GM18507 (cell line): ENCODE measurements around the gene MCEMP1.

Experiments
- DNase-seq: peaks from one replicate; pipeline ENCODE4 v3.0.0; 2011; ENCODE audit warnings: low read depth; ENCODE audit not compliant: insufficient read length; ENCODE audit errors: extremely low spot score
- FAIRE-seq: peaks from 2 replicates; lab custom pipeline; 2011; peaks lifted over from hg19 to GRCh38; lab: Jason Lieb, UNC

The MCEMP1 gene, protein sequence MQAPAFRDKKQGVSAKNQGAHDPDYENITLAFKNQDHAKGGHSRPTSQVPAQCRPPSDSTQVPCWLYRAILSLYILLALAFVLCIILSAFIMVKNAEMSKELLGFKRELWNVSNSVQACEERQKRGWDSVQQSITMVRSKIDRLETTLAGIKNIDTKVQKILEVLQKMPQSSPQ

GRCh38 chr19:7676854-7677253, at the start of gene MCEMP1:
Gene MCEMP1 (plus strand): TSS chr19:7677090. CDS start chr19:7677121, 31 bp downstream.
- FAIRE-seq: no peak
- DNase-seq: no peak

DNA sequence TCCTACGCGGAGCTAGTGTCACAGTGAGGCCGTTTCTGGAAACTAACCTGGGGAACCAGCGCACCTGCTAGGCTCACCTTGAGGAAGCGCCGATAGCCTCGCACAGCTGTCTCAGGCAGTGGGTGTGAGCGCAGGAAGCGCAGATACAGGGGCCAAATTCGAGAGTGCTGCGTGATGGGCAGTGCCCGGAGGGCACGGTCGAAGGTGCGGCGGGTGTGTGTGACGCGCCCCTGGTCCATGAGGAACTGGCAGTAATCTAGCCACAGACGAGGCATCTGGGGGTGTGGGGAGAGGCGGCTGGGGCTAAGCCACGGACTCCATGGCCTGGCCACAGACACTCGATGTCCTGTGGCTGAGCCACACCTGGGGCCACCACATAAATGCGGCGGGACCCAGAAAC, 49.7 kb upstream of the MCEMP1 start:
- no peak for FAIRE-seq

GRCh38 chr19:7628589-7629311, 48.1 kb upstream of the MCEMP1 start:
- FAIRE-seq: no peak
- no peak for DNase-seq

More for the DNA sequence above, 49.7 kb upstream of the MCEMP1 start:
- DNase-seq: no peak

GRCh38 chr19:7629347-7630054, 47.4 kb upstream of the MCEMP1 start, which contains the start of the genes PET100 and XAB2:
Gene PET100 (plus strand): TSS chr19:7629793. CDS start chr19:7629834, 41 bp downstream.
Gene XAB2 (minus strand): TSS chr19:7629545. CDS start chr19:7629527, 18 bp downstream.
- peak; percentile 100 for FAIRE-seq
- peak; percentile 98 for DNase-seq

DNA sequence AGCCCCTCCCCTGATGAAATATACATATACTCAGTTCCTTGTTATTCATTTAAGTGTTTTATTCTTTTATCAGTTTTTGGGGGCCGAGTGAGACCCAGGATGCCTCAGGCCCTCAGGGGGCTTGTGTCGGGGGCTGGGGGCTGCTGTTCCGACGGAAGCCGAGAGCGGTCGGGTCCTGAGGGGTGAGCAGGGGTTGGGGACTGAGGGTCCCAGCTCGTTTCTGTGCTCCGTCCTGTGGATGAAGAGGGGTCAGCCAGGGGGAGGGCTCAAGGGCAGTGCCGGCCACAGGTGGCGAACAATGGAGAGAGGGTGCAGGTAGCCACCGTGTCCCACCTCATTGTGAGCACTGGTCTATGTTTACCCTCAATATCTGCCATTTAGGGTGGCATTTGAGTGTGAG, 45.3 kb upstream of the MCEMP1 start:
- FAIRE-seq (no peak), DNase-seq (no peak)

- FAIRE-seq (no peak), DNase-seq (no peak)
Observed at GRCh38 chr19:7632340-7633203, 44.3 kb upstream of the MCEMP1 start.

- FAIRE-seq: no peak
- DNase-seq: no peak
Observed at GRCh38 chr19:7633698-7634097, 43.2 kb upstream of the MCEMP1 start, which contains the start of gene PCP2. Gene PCP2 (minus strand): TSS chr19:7633719. CDS start chr19:7633457, 262 bp downstream.

DNA sequence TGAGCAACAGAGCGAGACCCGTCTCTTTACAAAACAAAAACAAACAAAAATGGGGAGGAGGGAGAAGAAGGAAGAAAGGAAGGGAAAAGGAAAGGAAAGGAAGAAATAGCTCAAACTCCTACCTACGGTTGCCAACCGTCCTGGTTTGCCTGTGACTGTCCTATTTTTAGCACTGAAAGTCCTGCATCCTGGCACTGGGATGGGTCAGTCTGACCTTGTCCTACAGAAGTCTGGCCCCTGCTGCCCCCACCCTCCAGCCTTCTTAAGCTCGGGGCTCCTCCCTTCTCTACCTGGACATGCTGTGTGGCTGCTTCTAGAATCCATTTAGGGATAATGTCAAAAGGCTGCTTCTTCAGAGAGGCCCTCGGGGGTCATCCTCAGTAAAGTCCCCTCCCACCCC, 41.2 kb upstream of the MCEMP1 start:
- DNase-seq (no peak), FAIRE-seq (no peak)

- FAIRE-seq (no peak), DNase-seq (no peak)
Observed at GRCh38 chr19:7636317-7636690, 40.6 kb upstream of the MCEMP1 start.

- FAIRE-seq (peak; percentile 96), DNase-seq (peak; percentile 97)
Observed at GRCh38 chr19:7636691-7637373, 40.1 kb upstream of the MCEMP1 start, which contains the start of gene STXBP2. Gene STXBP2 (plus strand): TSS chr19:7637110. CDS start chr19:7637150, 40 bp downstream.

DNA sequence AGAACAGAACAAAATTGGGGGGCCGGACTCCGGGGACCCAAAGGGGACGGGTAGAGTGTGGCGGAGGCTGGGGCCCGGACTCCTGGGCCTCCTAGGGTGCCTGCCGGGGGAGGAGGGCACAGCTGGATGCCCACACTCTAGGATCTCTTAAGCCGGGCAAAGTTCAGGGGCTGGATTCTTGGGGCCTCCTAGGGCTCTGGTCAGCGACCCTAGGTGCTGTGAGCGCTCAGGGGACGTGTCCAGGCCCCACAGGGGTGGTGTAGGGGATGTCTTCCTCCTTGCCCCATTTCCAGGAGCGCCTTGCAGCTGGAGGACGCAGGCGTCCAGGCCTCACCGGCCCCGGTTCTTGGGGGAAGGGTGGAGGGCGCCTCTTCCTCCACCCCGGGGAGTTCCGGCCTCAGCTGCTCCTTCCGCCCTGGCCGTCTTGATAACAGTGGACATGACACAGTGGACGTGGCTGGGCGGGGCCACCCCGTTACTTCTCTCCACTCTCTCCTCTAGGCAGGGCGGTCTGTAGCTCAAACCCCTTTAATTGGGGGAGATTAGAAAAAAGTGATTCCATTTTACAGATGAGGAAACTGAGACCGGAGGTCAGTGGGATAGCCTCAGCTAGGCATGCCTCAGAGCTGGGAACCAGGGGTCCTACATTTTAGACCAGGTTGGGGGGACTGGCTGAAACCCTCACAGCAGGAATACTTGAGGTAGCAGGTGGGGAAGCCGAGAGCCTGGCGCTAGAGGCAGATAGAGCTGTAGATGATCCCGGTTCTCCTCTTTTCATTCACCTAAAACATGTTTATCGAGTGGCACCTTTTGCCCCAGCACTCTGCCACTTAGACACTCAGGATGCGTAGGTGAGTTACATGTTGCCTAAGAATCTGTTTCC, 39.3 kb upstream of the MCEMP1 start:
- no peak for DNase-seq
- FAIRE-seq: no peak

DNA sequence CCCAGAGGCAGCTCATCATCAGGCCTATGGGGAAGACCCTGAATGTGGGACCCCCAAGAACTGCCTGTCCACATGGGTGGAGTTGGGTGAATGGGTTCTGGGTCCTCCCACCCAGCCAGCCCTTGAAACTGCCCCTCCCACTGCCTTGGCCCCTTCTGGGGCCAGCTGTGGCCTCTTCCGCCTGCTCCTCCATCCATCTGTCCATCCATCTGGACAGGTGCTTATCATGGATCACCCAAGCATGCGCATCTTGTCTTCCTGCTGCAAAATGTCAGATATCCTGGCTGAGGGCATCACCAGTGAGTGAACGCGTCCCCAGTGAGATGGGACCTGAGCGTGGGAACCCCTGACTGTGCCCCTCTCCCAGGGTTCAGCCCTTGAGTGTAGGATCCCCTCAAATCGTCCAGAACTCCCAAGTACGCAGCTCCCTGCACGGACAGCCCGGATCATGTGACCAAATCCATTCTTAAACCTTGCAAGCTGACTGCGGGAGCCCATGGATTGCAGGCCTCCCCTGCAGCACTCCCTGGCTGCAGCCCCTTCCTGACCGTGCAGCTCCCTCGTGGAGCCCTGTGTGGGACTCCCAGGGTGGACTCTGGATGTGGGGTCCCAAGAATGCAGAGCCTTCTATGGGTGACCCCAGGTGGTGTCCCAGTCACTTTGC, 38.0 kb upstream of the MCEMP1 start:
- FAIRE-seq: no peak
- no peak for DNase-seq

- FAIRE-seq: no peak
Observed at GRCh38 chr19:7639863-7640348, 37.0 kb upstream of the MCEMP1 start.

GRCh38 chr19:7640803-7641202, 36.1 kb upstream of the MCEMP1 start:
- no peak for FAIRE-seq
- DNase-seq: no peak

More at GRCh38 chr19:7639863-7640348, 37.0 kb upstream of the MCEMP1 start:
- DNase-seq: no peak

- no peak for FAIRE-seq
- no peak for DNase-seq
Observed at GRCh38 chr19:7641290-7642276, 35.3 kb upstream of the MCEMP1 start.
